ENCODE measurements around the gene DNAI2. TPM values are rescaled to one million over a fixed set of nuclear protein-coding genes. Genes with fewer than 3 reads are reported as not detected.

The DNAI2 gene
- total RNA-seq, 1 donor from 2014 or later: not detected

DNA sequence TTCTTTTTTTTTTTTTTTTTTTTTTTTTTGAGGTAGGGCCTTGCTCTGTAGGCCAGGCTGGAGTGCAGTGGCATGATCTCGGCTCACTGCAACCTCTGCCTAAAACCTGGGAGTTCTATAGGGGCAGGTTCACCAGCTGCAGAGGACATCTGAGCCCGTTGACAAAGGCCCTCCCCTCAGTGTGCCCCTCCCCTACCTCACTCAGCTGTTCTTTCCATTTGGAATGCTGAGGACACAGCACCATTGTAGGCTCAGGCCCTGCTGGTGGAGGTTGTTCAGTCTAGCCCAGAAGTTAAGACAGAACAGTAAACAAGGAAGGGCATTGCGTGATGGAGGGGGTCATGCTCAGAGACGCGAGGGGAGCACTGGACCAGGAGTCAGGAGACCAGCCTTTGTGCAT, 30.1 kb downstream of the DNAI2 start:
- no peak for DNase-seq (ENCODE audit: low read depth)
- H3K4me3 ChIP-seq (ENCODE audit: low read depth, low read length): no peak overlapping the region
- TF ChIP-seq, protein P1, sequence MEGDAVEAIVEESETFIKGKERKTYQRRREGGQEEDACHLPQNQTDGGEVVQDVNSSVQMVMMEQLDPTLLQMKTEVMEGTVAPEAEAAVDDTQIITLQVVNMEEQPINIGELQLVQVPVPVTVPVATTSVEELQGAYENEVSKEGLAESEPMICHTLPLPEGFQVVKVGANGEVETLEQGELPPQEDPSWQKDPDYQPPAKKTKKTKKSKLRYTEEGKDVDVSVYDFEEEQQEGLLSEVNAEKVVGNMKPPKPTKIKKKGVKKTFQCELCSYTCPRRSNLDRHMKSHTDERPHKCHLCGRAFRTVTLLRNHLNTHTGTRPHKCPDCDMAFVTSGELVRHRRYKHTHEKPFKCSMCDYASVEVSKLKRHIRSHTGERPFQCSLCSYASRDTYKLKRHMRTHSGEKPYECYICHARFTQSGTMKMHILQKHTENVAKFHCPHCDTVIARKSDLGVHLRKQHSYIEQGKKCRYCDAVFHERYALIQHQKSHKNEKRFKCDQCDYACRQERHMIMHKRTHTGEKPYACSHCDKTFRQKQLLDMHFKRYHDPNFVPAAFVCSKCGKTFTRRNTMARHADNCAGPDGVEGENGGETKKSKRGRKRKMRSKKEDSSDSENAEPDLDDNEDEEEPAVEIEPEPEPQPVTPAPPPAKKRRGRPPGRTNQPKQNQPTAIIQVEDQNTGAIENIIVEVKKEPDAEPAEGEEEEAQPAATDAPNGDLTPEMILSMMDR (conservative IDR thresholded peaks at IDR 0.05; ENCODE audit: low read depth, low read length): no peak

DNA sequence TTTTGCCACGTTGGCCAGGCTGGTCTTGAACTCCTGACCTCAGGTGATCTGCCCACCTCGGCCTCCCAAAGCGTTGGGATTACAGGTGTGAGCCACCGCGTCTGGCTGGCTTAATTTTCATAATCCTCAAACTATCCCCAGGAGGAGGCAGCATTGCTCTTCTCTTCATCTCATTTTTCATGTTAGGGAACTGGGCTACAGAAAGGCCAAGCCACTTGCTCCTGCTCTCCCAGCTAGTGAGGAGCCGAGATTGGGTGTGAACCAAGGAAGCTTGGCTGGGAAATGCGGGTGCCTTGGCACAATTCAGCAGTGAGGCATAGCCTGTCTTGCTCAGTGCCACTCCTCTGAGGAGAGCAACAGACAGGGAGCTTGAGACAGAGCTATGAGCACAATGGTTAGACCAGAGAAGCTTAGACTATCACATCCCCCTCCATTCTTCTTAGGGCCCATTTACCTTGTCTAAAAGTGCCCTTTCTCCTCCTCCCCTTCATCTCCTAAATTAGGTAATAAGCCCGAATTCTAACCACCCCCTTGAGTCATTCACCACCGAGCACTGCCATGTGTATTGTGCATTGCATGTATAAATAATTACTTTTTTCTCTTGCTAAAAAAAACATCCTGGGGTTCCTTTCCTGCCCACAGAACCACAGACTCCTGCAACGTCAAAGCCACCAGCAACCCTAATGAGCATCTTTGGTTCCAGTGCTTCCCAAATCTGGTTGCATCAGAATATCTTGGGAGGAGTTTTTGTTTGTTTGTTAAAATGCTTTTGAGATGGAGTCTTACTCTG, 32.0 kb downstream of the DNAI2 start:
- no peak for DNase-seq (ENCODE audit: low read depth)
- no peak overlapping the region for H3K4me3 ChIP-seq (ENCODE audit: low read depth, low read length)
- TF ChIP-seq, protein P1 (conservative IDR thresholded peaks at IDR 0.05; ENCODE audit: low read depth, low read length): no peak

DNA sequence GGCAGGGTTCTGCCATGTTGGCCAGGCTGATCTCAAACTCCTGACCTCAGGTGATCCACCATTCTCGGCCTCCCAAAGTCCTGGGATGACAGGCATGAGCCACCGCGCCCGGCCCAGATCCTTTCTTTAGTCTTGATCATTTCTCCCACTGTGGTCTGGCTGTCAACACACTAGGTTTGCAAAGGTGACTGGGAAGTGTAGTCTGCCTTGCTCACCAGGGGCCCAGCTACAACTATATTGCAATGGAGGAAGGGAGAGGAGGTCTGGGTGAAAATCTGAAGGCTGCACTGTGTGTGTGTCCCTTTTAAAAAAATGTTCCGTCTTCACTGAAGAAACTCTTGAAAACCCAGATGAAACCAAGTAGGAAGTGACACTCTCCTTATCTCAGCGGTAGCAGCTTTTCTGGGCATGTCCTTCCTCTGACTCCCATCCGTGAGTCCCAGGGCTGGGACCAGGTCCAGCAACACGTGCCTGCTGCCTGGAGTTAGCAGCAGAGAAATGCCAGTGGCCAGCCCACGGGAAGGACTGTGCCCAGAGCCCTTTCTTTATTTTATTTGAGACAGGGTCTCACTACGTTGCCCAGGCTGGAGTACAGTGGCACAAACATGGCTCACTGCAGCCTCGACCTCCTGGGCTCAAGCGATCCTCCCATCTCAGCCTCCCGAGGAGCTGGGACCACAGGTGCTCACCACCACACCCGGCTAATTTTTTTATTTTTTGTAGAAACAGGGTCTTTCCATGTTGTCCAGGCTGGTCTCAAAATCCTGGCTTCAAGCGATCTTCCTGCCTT, 34.1 kb downstream of the DNAI2 start:
- DNase-seq (ENCODE audit: low read depth): no peak
- TF ChIP-seq, protein P1 (conservative IDR thresholded peaks at IDR 0.05; ENCODE audit: low read depth, low read length): no peak
- H3K4me3 ChIP-seq (ENCODE audit: low read depth, low read length): no peak overlapping the region

DNA sequence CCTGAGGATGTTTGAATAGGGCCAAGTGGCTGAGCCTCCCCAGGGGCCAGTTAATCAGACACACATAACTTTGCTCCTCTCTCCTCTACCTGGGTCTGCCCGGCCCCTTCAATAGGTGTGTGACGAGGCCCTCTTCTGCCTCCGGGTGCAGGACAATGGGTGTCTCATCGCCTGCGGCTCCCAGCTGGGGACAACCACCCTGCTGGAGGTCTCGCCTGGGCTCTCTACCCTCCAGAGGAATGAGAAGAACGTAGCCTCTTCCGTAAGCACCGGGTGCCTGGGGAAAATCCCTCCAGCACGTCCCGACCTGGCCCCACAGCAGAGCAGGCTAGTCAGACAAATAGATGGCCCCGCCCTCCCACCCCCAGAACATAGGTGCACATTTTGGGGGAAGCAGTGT, 35.9 kb downstream of the DNAI2 start:
- no peak overlapping the region for H3K4me3 ChIP-seq (ENCODE audit: low read depth, low read length)
- TF ChIP-seq, protein P1 (conservative IDR thresholded peaks at IDR 0.05; ENCODE audit: low read depth, low read length): no peak
- DNase-seq (ENCODE audit: low read depth): no peak

DNA sequence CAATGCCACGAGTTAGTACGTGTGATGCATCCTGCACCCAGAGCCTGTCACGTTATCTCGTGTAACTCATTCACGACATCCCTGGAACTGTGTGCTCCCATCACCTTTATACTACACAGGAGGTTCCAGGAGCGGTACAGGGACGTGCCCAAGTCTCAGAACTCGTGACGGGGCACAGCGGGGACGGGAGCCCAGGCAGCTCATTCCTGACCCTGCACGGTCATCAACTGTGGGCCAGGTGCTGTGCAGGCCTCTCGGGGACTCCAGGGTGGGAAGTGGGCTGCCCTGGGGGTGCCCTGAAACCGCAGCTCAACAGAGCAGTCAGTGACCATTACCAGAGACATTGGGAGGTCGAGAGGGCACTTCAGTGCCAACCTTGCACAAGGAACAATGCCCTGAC, 40.8 kb downstream of the DNAI2 start:
- H3K4me3 ChIP-seq (ENCODE audit: low read depth, low read length): no peak overlapping the region
- no peak for DNase-seq (ENCODE audit: low read depth)
- TF ChIP-seq, protein P1 (conservative IDR thresholded peaks at IDR 0.05; ENCODE audit: low read depth, low read length): no peak

DNA sequence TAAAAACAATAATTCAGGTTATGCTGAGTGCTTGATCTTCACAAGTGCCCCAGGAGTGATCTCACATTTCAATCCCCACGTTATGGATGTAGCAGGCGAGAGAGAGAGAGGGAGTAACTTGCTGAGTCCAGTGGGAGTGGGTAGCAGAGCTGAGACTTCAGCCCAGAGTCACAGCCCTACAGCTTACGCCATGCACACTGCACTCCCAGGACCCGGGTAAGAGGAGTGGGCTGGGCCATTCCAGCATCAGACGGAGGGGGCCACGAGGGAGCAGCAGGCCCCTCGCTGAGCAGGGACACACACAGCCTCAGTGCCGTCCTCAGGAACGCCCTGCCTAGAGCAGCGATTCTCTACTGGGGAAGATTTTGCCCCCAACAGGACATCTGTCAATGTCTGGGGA, 42.2 kb downstream of the DNAI2 start:
- TF ChIP-seq, protein P1 (conservative IDR thresholded peaks at IDR 0.05; ENCODE audit: low read depth, low read length): no peak
- no peak for DNase-seq (ENCODE audit: low read depth)
- H3K4me3 ChIP-seq (ENCODE audit: low read depth, low read length): no peak overlapping the region
